Calu3 (cell line): ENCODE measurements around the gene BMPER. TPM values are rescaled to one million over a fixed set of nuclear protein-coding genes. Genes with fewer than 3 reads are reported as not detected.

Experiments used
- BruUV-seq: library from RNA; stranded (reverse); fragments of 400-500 nt; replicated peaks from 2 replicates; lab custom pipeline; 2021; lab: Mats Ljungman, UMichigan
- CTCF ChIA-PET: fragments of 300-600 bp; sonication (Branson Sonifier 250); formaldehyde crosslinking; loops from one replicate; lab custom pipeline; 2022; ENCODE audit warnings: antibody characterized with exemption; lab: Charles Lee
- DNase-seq: peaks from one replicate; pipeline ENCODE4 v3.0.0; 2022
- H3K27ac Mint-ChIP-seq: one replicate; pipeline ENCODE4 v1.8.0; 2022; ENCODE audit warnings: mixed read lengths; ENCODE audit not compliant: unreplicated experiment
- H3K27me3 Mint-ChIP-seq: one replicate; pipeline ENCODE4 v1.8.0; 2022; ENCODE audit warnings: mixed read lengths; ENCODE audit not compliant: unreplicated experiment
- H3K36me3 Mint-ChIP-seq: one replicate; pipeline ENCODE4 v1.8.0; 2022; ENCODE audit warnings: mild to moderate bottlenecking, moderate library complexity, mixed read lengths; ENCODE audit not compliant: insufficient read depth, unreplicated experiment
- H3K4me1 Mint-ChIP-seq: one replicate; pipeline ENCODE4 v1.8.0; 2022; ENCODE audit warnings: mild to moderate bottlenecking, low read depth, mixed read lengths; ENCODE audit not compliant: unreplicated experiment
- H3K4me3 Mint-ChIP-seq: one replicate; pipeline ENCODE4 v1.8.0; 2022; ENCODE audit warnings: mild to moderate bottlenecking, low read depth, moderate library complexity, mixed read lengths; ENCODE audit not compliant: unreplicated experiment
- H3K9me3 Mint-ChIP-seq: one replicate; pipeline ENCODE4 v1.8.0; 2022; ENCODE audit warnings: low read depth, mixed read lengths; ENCODE audit not compliant: unreplicated experiment
- intact Hi-C: fragments of 100-400 bp; cut with micrococcal nuclease; formaldehyde crosslinking; loops from one replicate; pipeline ENCODE4 v1.10.0; 2022; ENCODE audit not compliant: unreplicated experiment
- total RNA-seq: library from RNA; stranded (reverse); gene quantifications from 2 replicates; pipeline ENCODE4 v1.2.3, GENCODE V29; 2022
- TF ChIP-seq, protein P1 (sequence below): fragments of 200-600 bp; IDR thresholded peaks from one replicate; pipeline ENCODE4 v1.8.0; 2022; ENCODE audit warnings: antibody characterized with exemption; ENCODE audit not compliant: unreplicated experiment

The BMPER gene
- total RNA-seq, 1 experiment from 2014 or later, result not detected

DNA sequence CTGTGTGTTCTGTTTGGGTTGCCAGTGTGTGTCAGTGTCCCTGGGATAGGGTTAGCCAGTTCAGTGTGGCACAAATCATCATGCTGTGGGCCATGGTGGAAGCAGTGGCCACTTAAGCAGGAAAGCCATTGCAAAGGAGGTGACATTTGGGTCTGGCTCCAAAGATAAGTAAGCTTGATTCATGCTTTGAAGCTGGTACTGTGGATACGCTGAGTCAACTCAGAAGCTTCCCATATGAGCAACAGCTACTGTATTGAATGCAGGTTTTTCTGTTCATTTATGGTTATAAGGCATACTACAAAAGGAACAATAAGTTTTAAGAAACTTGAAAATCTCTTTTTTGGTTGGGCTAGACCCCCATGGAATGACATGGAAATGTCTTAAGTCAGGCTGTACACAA is 143.1 kb downstream of the BMPER start:
- no peak overlapping the region for H3K27ac Mint-ChIP-seq
- BruUV-seq, result no TSS peak
- H3K36me3 Mint-ChIP-seq, result no peaks in the 10 kb centered on the region
- intact Hi-C loops, result no loop called here
- DNase-seq, result no peak
- CTCF ChIA-PET, result no interaction called here
- H3K9me3 Mint-ChIP-seq, result no peaks in the 10 kb centered on the region
- no peaks in the 10 kb centered on the region for H3K27me3 Mint-ChIP-seq
- no peak overlapping the region for H3K4me3 Mint-ChIP-seq
- TF ChIP-seq, protein P1, sequence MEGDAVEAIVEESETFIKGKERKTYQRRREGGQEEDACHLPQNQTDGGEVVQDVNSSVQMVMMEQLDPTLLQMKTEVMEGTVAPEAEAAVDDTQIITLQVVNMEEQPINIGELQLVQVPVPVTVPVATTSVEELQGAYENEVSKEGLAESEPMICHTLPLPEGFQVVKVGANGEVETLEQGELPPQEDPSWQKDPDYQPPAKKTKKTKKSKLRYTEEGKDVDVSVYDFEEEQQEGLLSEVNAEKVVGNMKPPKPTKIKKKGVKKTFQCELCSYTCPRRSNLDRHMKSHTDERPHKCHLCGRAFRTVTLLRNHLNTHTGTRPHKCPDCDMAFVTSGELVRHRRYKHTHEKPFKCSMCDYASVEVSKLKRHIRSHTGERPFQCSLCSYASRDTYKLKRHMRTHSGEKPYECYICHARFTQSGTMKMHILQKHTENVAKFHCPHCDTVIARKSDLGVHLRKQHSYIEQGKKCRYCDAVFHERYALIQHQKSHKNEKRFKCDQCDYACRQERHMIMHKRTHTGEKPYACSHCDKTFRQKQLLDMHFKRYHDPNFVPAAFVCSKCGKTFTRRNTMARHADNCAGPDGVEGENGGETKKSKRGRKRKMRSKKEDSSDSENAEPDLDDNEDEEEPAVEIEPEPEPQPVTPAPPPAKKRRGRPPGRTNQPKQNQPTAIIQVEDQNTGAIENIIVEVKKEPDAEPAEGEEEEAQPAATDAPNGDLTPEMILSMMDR, result no peak
- no peaks in the 10 kb centered on the region for H3K4me1 Mint-ChIP-seq

DNA sequence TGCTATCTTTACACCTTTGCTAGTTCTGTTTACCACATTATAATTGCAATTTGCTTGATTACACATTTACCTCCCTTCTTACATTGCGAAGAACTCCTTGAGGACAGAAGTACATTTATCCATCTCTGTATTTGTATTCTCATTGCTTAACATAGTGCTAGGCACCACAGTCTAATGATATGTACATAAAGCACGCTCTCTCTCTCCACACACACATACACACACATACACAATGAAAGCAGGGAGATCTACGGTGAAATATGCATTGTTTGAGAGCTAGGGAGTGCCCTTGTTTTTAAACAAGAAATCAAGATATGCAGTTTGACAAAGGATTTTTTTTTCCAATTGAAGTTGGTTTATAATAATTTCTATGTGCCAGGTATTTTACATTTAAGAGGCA is 148.7 kb downstream of the BMPER start:
- H3K9me3 Mint-ChIP-seq, result no peaks in the 10 kb centered on the region
- H3K4me3 Mint-ChIP-seq, result no peak overlapping the region
- no TSS peak for BruUV-seq
- TF ChIP-seq, protein P1, result no peak
- no peaks in the 10 kb centered on the region for H3K36me3 Mint-ChIP-seq
- DNase-seq, result no peak
- no peak overlapping the region for H3K27ac Mint-ChIP-seq
- CTCF ChIA-PET, result no interaction called here
- peaks cover 16% of the 10 kb centered on the region for H3K4me1 Mint-ChIP-seq
- intact Hi-C loops, result no loop called here
- H3K27me3 Mint-ChIP-seq, result no peaks in the 10 kb centered on the region

DNA sequence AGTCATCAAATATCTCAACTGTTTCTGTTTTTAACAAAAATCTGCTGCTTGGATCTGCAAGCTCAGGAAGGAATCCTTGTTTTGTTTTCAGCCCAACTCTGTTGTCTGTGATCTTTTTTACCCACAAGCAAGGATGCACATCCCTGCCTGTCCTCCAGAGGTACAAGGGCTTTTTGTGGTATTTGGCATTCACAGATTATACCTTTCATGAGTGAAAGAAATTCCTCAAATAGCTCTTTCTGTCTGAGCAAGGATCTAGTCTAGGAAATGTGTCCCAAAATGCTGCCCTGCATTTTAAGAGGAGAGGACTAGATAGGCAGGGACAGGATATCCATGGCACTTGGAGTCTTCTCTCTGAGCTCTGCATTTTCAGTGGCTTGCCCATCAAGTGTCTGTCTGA is 151.8 kb downstream of the BMPER start:
- H3K9me3 Mint-ChIP-seq, result no peaks in the 10 kb centered on the region
- DNase-seq, result no peak
- H3K27me3 Mint-ChIP-seq, result no peaks in the 10 kb centered on the region
- H3K27ac Mint-ChIP-seq, result no peak overlapping the region
- H3K4me3 Mint-ChIP-seq, result no peak overlapping the region
- TF ChIP-seq, protein P1, result no peak
- H3K4me1 Mint-ChIP-seq, result peaks cover 40% of the 10 kb centered on the region
- no peaks in the 10 kb centered on the region for H3K36me3 Mint-ChIP-seq
- no TSS peak for BruUV-seq
- CTCF ChIA-PET, result interaction anchor here (1.3 kb wide), 1 partner anchor 9 kb away, joined by 3 read pairs; no protein-coding TSS in a partner anchor
- intact Hi-C loops, result no loop called here

DNA sequence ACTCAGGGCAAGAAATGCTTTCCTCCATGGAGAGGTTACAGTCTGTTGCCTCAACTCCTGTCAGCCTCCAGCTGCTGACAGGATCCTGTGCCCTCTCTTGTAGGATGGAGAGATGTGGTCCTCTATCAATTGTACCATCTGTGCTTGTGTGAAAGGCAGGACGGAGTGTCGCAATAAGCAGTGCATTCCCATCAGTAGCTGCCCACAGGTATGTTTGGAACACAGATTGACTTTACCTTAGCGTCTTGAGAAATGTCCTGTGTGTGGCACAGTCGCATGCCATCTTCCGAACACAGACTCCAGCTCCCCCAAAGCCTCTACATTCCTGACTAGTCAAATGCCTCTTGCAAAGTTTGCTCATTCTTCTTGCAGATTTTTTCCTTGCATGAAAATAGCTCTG is 152.6 kb downstream of the BMPER start:
- peaks cover 40% of the 10 kb centered on the region for H3K4me1 Mint-ChIP-seq
- no peak overlapping the region for H3K27ac Mint-ChIP-seq
- no TSS peak for BruUV-seq
- no peaks in the 10 kb centered on the region for H3K9me3 Mint-ChIP-seq
- no peaks in the 10 kb centered on the region for H3K27me3 Mint-ChIP-seq
- no peaks in the 10 kb centered on the region for H3K36me3 Mint-ChIP-seq
- CTCF ChIA-PET, result interaction anchor here (0.5 to 1.8 kb wide), 5 partner anchors 8 to 468 kb away, joined by 3 to 6 read pairs (median 3); no protein-coding TSS in a partner anchor
- no peak overlapping the region for H3K4me3 Mint-ChIP-seq
- intact Hi-C loops, result no loop called here
- DNase-seq, result no peak
- TF ChIP-seq, protein P1, result no peak
